K562 (cell line): ENCODE measurements around the gene TENM3. TPM values are rescaled to one million over a fixed set of nuclear protein-coding genes. Genes with fewer than 3 reads are reported as not detected.

ENCODE experiments used
- ATAC-seq: fragments of 200-7000 bp; cut with Tn5 transposase; 3 replicates; pipeline ENCODE4 v1.9.1; 2020; ENCODE audit warnings: moderate library complexity
- BruUV-seq: library from RNA; stranded (reverse); fragments of 400-500 nt; replicated peaks from 2 replicates; lab custom pipeline; 2021; lab: Mats Ljungman, UMichigan
- CTCF ChIA-PET: fragments of 300-600 bp; formaldehyde crosslinking; extraction: SDS; loops from one replicate; lab custom pipeline; 2021; ENCODE audit warnings: low intra/inter-chr PET ratio; lab: Yijun Ruan, JAX
- POLR2A ChIA-PET: fragments of 300-600, 350-650 bp; sonication (Branson Sonifier 250); formaldehyde crosslinking; extraction: SDS; loops from one replicate; lab custom pipeline; 2021; ENCODE audit warnings: antibody characterized with exemption, inconsistent platforms; lab: Yijun Ruan, JAX
- DNase-seq, 4 experiments: peaks; one replicate each; pipeline versions ENCODE4 v3.0.0 to v3.0.0-alpha.2; 2011 to 2018; ENCODE audit warnings: low spot score in 3 of 4, mixed read lengths in 3 of 4; ENCODE audit errors: extremely low read depth in 1 of 4
- FAIRE-seq: peaks from 2 replicates; lab custom pipeline; 2011; peaks lifted over from hg19 to GRCh38; lab: Jason Lieb, UNC
- H2AFZ ChIP-seq: 2 replicates; pipeline ENCODE4 v1.6.0; 2011; ENCODE audit warnings: low read depth, low read length, control low read depth, inconsistent platforms
- H3K27ac ChIP-seq: fragments of 200-600 bp; 3 replicates; pipeline ENCODE4 v1.8.0; 2011; ENCODE audit warnings: low read depth, mild to moderate bottlenecking, control low read depth, inconsistent platforms, low read length, moderate library complexity, mixed read lengths; ENCODE audit errors: extremely low read depth
- H3K27me3 ChIP-seq, 2 experiments: fragments of 300-600 bp in 1 of 2; 2 replicates in 1 of 2; 3 replicates in 1 of 2; pipeline versions ENCODE4 v1.6.0 to v1.8.0; 2011; ENCODE audit warnings: inconsistent platforms in 2 of 2, low read length in 2 of 2, mild to moderate bottlenecking in 1 of 2, mixed read lengths in 1 of 2, moderate library complexity in 1 of 2; ENCODE audit not compliant: control insufficient read depth in 2 of 2, insufficient read depth in 2 of 2
- H3K36me3 ChIP-seq: fragments of 300-600 bp; 3 replicates; pipeline ENCODE4 v1.8.0; 2011; ENCODE audit warnings: mild to moderate bottlenecking, low read length, inconsistent platforms; ENCODE audit not compliant: control insufficient read depth, insufficient read depth
- H3K4me1 ChIP-seq, 2 experiments: fragments of 200-600 bp in 1 of 2; replicated peaks in 1 of 2; 2 replicates in 1 of 2; 3 replicates in 1 of 2; pipeline versions ENCODE4 v1.5.1 to v1.8.0; 2011; ENCODE audit warnings: inconsistent platforms in 2 of 2, low read length in 2 of 2, mild to moderate bottlenecking in 1 of 2, mixed read lengths in 1 of 2, moderate library complexity in 1 of 2; ENCODE audit not compliant: control insufficient read depth in 2 of 2, insufficient read depth in 2 of 2
- H3K4me2 ChIP-seq: 2 replicates; pipeline ENCODE4 v1.6.1; 2011; ENCODE audit warnings: low read length, control low read depth, inconsistent platforms, mixed read lengths; ENCODE audit not compliant: insufficient read depth
- H3K4me3 ChIP-seq: fragments of 200-600 bp; sonication (generic), shearing (Covaris generic); 2 replicates; pipeline ENCODE4 v1.5.1; 2016; ENCODE audit warnings: control low read depth, inconsistent platforms
- H3K79me2 ChIP-seq: fragments of 200-600 bp; 3 replicates; pipeline ENCODE4 v1.8.0; 2011; ENCODE audit warnings: low read length, inconsistent platforms; ENCODE audit not compliant: control insufficient read depth, insufficient read depth
- H3K9ac ChIP-seq, 2 experiments: 2 replicates each; pipeline versions ENCODE4 v1.6.0 to v1.6.1; 2011; ENCODE audit warnings: low read depth in 2 of 2, low read length in 2 of 2, control low read depth in 1 of 2, inconsistent platforms in 1 of 2, mild to moderate bottlenecking in 1 of 2, mixed read lengths in 1 of 2; ENCODE audit not compliant: insufficient read depth in 1 of 2
- H3K9me1 ChIP-seq: one replicate; pipeline ENCODE4 v1.6.0; 2011; ENCODE audit warnings: inconsistent platforms, mild to moderate bottlenecking, low read length, moderate library complexity; ENCODE audit not compliant: control insufficient read depth, insufficient read depth
- H3K9me3 ChIP-seq: replicated peaks from 2 replicates; pipeline ENCODE4 v1.5.1; 2011; ENCODE audit warnings: low read depth, low read length, inconsistent platforms; ENCODE audit not compliant: control insufficient read depth, insufficient read depth
- H4K20me1 ChIP-seq: replicated peaks from 2 replicates; pipeline ENCODE4 v1.6.1; 2011; ENCODE audit warnings: low read length, inconsistent platforms, mixed read lengths; ENCODE audit not compliant: control insufficient read depth, insufficient read depth
- C11orf30 ChIP-seq: fragments of 450-650 bp; IDR thresholded peaks from 2 replicates; pipeline ENCODE4 v1.6.1; 2016; ENCODE audit warnings: low read depth, mild to moderate bottlenecking
- ELK1 ChIP-seq: sonication (generic); formaldehyde crosslinking; IDR thresholded peaks from 2 replicates; pipeline ENCODE4 v1.8.1; 2022; ENCODE audit warnings: missing genetic modification reagents
- GTF3C2 ChIP-seq: IDR thresholded peaks from 3 replicates; pipeline ENCODE4 v1.6.1; 2011; ENCODE audit warnings: borderline replicate concordance, mild to moderate bottlenecking, moderate library complexity; ENCODE audit not compliant: insufficient read length; ENCODE audit errors: extremely low read depth
- MAFK ChIP-seq: IDR thresholded peaks from 2 replicates; pipeline ENCODE4 v1.6.1; 2011; ENCODE audit warnings: low read length, improper control_type of control experiment
- SNRNP70 ChIP-seq: fragments of 200-400 bp; formaldehyde crosslinking; optimal IDR thresholded peaks from 2 replicates; pipeline ENCODE3; 2017; ENCODE audit warnings: low read depth, low read length
- THRAP3 ChIP-seq: fragments of 450-650 bp; IDR thresholded peaks from 2 replicates; pipeline ENCODE4 v1.6.1; 2016; ENCODE audit warnings: mild to moderate bottlenecking, inconsistent platforms, borderline replicate concordance
- XRCC5 ChIP-seq: fragments of 200-400 bp; formaldehyde crosslinking; IDR thresholded peaks from 2 replicates; pipeline ENCODE4 v1.6.1; 2017; ENCODE audit warnings: low read depth, mild to moderate bottlenecking, low read length
- ZNF316 ChIP-seq: fragments of 450-650 bp; IDR thresholded peaks from 2 replicates; pipeline ENCODE4 v1.6.1; 2016
- WGBS: fragments of 100-300 bp; shearing (Covaris generic); methylation state at CpG from one replicate; pipeline ENCODE4 v1.1.6; 2016; ENCODE audit warnings: low coverage, mixed read lengths; ENCODE audit not compliant: insufficient coverage; ENCODE audit errors: missing lambda C conversion rate; 5-methylcytosine and 5-hydroxymethylcytosine counted together
- in situ Hi-C: fragments of 300-500 bp; cut with MboI; formaldehyde crosslinking; loops from 4 replicates; pipeline ENCODE4 v1.15.0; 2018; ENCODE audit warnings: inconsistent platforms, mixed read lengths
- intact Hi-C: fragments of 100-400 bp; cut with micrococcal nuclease; formaldehyde crosslinking; loops from 2 replicates; pipeline ENCODE4 v1.14.2; 2022
- polyA plus RNA-seq, 8 experiments: library from polyadenylated mRNA; depleted of rRNA in 4 of 8; stranded (reverse) in 5 of 8; unstranded in 3 of 8; fragments of >200 nt; fragmentation: Nextera tagmentation in 2 of 8; fragmentation: Illumina TruSeq in 1 of 8; extraction: Ambion mirVana in 2 of 8; extraction: Trizol in 1 of 8; gene quantifications; 2 replicates each; pipeline versions ENCODE4 v1.2.1 to v1.2.3, GENCODE V29; 2011 to 2014; ENCODE audit warnings: inconsistent platforms in 1 of 8, missing spikeins in 1 of 8
- total RNA-seq, 7 experiments: library from RNA; depleted of rRNA in 6 of 7; stranded (reverse); fragments of >200 nt in 6 of 7; fragmentation: Illumina TruSeq in 2 of 7; extraction: Trizol in 2 of 7; gene quantifications; 2 replicates each; pipeline versions ENCODE4 v1.2.1 to v1.2.3, GENCODE V29; 2011 to 2021; ENCODE audit warnings: low replicate concordance in 1 of 7

Gene TENM3
- total and polyA plus RNA-seq, 9 of the 15 experiments (the other 6 are each of a cell fraction or from before 2014, with no cell fraction given), result 0.01 to 0.02 TPM; not detected in 7

- TF ChIP-seq GTF3C2, result no peak
- TF ChIP-seq XRCC5, result no peak
- no peak for TF ChIP-seq SNRNP70
- no peak for TF ChIP-seq THRAP3
These were observed 108.3 kb downstream of the TENM3 start (continued) for GRCh38 chr4:182351485-182351884.

GRCh38 chr4:182354106-182354505 is 110.9 kb downstream of the TENM3 start:
- H2AFZ ChIP-seq, result no peak overlapping the region
- no peak overlapping the region for H3K9ac ChIP-seq
- in situ Hi-C loops, result no loop called here
- WGBS, result 0% methylated on average over 3 of the region's 3 CpGs
- no peaks in the 10 kb centered on the region for H3K9me3 ChIP-seq
- H3K9me1 ChIP-seq, result no peaks in the 10 kb centered on the region
- intact Hi-C loops, result no loop called here
- peak; percentile 26; the same call in 1 of the 2 replicates for TF ChIP-seq C11orf30
- peak; percentile 39; the same call in 1 of the 2 replicates for TF ChIP-seq MAFK
- TF ChIP-seq ELK1 (CRISPR knock-in tag), result no peak
- peak; percentile 70 for TF ChIP-seq ZNF316
- ChIA-PET CTCF (no interaction called here), POLR2A (no interaction called here)
- H3K4me3 ChIP-seq, result no peak overlapping the region
- no TSS peak for BruUV-seq
- H4K20me1 ChIP-seq, result no peaks in the 10 kb centered on the region
- H3K36me3 ChIP-seq, result no peaks in the 10 kb centered on the region
- FAIRE-seq, result no peak
- no peaks in the 10 kb centered on the region for H3K4me1 ChIP-seq
- no peak for ATAC-seq
- no peak overlapping the region for H3K4me2 ChIP-seq
- no peaks in the 10 kb centered on the region for H3K27me3 ChIP-seq
- no peak overlapping the region for H3K27ac ChIP-seq
- H3K79me2 ChIP-seq, result no peaks in the 10 kb centered on the region
- no peak for DNase-seq
